IPS DF 4.7 (cell line): ENCODE measurements around the gene ITGAE.
"Not testable (repeated sequence)": the region's sequence is repeated elsewhere in the genome, so short reads cannot be mapped to it uniquely, and the experiment has no call there.

Experiments used
- DNase-seq: peaks from one replicate; pipeline ENCODE4 v3.0.0-alpha.2; 2013; ENCODE audit warnings: low spot score; ENCODE audit errors: extremely low read depth

The ITGAE gene, protein sequence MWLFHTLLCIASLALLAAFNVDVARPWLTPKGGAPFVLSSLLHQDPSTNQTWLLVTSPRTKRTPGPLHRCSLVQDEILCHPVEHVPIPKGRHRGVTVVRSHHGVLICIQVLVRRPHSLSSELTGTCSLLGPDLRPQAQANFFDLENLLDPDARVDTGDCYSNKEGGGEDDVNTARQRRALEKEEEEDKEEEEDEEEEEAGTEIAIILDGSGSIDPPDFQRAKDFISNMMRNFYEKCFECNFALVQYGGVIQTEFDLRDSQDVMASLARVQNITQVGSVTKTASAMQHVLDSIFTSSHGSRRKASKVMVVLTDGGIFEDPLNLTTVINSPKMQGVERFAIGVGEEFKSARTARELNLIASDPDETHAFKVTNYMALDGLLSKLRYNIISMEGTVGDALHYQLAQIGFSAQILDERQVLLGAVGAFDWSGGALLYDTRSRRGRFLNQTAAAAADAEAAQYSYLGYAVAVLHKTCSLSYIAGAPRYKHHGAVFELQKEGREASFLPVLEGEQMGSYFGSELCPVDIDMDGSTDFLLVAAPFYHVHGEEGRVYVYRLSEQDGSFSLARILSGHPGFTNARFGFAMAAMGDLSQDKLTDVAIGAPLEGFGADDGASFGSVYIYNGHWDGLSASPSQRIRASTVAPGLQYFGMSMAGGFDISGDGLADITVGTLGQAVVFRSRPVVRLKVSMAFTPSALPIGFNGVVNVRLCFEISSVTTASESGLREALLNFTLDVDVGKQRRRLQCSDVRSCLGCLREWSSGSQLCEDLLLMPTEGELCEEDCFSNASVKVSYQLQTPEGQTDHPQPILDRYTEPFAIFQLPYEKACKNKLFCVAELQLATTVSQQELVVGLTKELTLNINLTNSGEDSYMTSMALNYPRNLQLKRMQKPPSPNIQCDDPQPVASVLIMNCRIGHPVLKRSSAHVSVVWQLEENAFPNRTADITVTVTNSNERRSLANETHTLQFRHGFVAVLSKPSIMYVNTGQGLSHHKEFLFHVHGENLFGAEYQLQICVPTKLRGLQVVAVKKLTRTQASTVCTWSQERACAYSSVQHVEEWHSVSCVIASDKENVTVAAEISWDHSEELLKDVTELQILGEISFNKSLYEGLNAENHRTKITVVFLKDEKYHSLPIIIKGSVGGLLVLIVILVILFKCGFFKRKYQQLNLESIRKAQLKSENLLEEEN

DNA sequence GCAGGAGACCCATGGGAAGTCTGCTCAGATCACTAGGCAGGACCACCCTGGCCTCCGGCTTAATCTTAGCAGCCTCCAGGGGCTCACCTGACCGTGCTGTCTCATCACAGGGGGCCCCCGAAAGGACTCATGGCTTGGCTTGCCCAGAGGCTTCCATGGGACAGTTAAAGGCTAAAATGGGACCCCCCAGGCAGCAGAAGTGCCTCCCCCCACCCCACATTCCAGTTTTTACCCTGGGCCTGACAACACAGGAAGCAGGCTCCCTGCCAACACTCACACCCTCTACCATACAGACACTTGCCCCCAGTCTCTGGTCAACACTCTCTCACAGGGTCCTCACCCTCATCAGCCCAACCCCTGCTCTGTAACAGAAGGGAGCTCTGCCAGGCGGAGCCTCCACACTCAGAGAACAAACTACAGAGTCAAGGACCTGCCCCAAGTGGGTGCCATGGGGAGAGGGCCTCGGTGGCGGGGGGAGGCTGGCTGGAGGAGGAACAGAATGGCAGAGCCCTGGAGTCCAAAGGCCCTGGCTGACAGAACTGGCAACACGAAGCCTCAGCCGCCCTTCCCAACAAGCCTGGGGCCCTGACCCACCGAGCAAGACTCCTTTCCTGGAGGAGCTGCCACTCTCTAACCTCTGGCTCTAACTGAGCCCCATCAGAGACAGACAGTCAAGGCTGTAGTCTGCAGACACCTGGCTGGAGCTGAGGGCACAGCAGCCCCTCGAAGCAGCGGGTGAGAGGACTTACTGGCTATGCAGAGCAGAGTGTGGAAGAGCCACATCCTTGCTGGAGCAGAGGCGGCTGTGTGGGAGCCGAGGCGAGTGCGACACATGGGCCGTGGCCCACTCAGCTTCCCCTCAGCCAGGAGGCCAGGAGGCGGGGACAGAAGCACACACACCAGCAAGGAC, at the start of gene ITGAE:
Gene ITGAE (minus strand): TSS at position 827 of the 910 bp plus-strand sequence. CDS start 44 bp downstream, at position 783.
- DNase-seq = no peak

DNA sequence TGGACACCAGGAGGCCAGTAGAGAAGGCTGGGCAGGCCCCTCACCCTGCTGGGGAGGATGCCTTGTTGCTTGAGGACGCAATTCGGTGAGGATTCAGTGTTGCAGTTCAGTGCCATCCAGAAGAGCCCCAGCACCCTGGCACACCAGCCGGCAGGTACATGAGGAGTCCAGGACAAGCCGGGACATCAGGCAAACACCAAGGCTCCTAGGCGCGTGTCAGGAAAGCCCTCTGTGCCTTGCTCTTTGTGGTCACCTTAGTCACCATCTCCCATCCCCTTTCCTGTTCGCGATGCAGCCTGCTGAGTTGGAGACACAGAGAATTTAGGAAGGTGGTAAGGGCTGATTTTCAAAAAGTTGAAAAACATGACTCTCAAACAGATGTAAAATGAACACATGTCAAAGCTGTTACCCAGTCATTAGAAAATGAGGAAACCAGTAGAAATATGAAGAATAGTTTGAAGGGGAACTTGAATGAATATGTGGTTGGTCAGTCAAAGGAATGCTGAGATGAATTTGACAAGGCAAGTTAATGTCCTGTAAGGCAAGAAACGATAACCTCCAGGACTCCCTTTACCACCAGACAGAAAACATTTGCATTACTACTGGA, 47.3 kb upstream of the ITGAE start:
- no peak for DNase-seq

DNA sequence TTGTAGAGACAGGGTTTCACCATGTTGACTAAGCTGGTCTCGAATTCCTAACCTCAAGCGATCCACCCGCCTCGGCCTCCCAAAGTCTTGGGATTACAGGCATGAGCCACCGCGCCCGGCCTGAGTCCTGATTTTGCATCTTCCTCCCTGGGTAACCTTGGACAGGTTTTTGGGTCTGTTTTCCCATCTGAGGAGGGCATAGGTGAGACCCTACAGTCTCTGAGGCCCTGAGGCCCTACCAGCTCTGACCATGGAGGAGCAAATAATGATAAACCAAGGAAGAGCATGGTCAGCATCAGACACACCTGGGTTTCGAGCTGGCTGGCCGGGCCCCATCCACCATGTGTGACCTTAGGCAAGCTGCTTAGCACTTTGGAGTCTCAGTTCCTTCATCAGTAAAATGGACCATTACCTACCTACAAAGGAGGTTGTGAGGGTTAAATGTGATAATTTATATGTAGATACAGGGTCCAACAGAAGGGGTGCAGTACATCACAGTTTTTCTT, 46.2 kb upstream of the ITGAE start:
- DNase-seq = no peak

DNA sequence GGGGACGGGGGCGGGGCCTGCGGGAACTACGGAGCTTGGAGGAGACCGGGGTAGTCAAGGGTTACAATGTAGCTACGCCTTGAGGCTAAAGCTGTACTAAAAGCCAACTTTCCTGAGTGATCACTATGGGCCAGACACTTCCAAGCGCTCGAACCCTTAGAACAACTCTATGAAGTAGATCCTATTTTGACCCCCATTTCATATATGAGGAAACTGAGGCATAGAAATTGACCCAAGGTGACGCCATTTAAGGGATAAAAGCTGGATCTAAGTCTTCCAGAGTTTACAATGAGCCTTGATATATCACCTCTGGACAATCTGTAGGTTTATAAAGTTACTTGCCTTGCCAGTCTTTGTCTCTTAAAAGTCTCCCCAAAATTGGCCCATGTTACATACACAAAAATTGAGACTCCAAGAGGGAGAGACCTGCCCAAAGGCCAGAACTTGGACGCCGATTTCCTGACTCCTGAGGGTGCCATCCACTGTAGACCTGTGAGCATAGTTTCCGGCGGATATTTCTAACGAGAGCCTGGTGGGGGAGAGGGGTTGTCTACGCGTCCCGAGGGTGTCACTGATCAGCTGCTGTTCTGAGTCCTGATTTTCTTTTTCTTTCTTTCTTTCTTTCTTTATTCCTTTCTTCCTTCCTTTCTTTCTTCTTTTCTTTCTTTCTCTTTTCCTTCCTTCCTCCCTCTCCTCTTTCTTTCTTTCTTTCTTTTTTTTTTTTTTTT, 45.6 kb upstream of the ITGAE start:
- DNase-seq = no peak

DNA sequence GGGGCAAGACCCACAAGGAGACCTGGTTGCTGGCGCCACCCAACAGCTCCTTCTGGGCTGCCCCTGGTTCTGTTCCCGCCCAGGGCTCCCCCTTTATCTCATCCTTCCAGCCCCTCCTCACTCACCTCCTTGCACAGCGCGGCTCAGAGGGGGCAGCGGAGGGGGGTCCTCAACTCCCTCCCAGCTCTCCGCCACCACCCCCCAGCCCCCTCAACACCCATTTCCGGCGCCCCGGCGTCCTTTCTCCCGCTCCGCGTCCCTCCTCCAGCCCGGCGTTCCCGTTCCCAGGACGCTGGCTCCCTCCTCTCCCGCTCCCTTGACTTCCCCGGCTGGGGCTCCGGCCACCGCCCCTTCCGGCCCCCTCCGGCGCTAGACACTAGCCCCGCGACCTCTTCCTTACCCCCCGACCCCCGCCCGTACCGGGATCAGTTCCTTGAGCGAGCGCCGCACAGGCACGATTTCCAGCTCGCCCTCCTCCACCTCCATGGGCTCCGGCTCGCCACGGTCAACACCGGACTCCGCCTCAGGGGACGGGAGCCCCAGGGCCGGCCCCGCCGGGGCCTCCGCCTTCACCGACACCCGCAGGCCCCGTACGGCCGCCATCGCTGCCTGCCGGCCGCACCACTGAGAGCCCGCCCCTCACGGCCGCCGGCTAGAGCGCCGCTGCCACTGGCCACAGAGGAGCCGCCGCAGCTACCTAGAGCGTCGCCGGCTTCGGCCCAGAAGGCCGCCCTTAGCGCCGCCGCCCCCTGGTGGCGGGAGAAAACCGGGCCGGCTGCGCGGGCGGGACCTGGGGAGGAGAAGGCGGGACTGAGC, 44.8 kb upstream of the ITGAE start, which contains the start of gene NCBP3:
Gene NCBP3 (minus strand): TSS at position 626 of the 816 bp plus-strand sequence. CDS start 23 bp downstream, at position 603.
- peak; percentile 33 for DNase-seq

DNA sequence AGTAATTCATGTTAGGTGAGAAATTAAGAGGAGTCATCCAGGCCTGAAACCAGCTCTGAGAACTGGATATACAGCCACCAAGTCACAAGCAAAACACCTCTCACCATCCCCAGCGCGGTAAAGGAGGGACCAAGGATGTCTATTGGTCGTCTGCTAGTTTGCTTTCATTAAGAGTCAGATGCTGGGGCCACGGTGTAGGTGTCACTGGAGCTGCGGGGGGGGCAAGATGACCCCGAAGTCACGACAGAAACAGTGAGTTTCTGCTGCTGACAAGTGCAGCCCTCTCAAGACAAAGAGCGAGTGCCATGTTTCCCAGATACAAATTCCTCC, 44.3 kb upstream of the ITGAE start:
- DNase-seq = no peak

DNA sequence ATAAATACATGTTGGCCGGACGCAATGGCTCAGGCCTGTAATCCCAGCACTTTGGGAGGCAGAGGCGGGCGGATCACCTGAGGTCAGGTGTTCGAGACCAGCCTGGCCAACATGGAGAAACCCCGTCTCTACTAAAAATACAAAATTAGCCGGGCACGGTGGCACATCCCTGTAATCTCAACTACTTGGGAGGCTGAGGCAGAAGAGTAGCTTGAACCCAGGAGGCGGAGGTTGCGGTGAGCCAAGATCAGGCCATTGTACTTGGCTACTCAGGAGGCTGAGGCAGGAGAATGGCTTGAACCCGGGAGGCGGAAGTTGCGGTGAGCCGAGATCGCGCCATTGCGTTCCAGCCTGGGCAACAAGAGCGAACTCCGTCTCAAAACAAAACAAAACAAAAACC, 43.6 kb upstream of the ITGAE start:
- not testable (repeated sequence) for DNase-seq

DNA sequence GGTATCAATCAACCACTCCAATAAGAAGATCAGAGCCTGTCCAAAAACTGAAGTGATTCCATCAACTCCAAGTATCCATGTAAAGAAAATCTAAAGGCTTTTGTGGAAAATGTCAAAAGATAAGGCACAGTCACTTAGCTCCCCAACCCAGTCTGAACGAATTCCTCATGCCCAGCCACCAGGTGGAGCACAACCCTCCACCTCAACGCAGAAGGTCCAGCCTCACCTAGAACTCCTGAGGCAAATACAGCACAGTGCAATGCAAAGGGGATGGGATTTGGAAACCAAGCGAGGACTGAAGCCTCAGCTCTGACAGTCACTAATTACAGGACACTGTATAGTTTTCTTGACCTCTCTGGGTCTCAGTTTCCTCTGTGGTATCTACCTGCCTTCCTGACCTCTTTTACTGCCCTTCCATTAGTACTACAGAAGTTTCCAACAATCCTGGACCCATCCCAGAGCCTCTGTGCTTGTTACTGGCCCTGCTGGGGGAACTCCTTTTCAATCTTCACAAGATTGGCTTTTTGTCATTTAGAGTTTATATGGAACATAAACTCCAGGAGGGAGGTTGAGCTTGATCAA, 43.0 kb upstream of the ITGAE start:
- peak; percentile 28 for DNase-seq

DNA sequence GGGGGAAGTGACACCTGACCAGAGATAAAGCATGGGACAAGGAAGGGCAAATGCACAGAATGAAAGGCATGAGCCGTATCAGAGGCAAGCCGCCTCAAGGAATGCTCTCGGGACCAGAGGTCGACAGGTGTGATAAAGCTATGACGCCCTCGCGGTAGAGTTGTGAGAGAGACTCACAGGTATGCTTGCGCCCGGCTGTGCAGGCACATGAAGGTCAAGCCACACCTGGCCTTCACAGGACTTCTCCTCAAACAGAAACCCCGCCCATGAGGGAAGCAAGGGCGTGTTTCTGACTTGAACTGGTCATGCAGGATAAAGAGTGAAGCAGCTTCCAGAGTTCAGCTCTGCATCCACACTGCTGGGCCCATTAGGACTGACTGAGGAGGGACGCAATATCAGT, 37.2 kb upstream of the ITGAE start:
- DNase-seq = no peak

DNA sequence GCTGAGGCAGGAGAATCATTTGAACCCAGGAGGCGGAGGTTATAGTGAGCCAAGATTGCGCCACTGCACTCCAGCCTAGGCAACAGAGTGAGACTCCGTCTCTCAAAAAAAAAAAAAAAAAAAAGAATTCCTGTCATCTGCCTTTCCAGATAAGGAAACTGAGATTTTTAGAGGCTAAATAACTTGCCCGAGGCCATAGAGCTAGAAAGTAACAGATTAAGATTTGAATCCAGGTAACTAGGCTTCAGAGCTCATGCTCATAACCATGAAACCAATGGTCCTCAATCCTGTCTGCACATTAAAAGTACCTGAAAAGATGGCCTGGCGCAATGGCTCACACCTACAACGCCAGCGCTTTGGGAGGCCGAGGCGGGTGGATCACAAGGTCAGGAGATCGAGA, 35.6 kb upstream of the ITGAE start:
- DNase-seq = no peak

DNA sequence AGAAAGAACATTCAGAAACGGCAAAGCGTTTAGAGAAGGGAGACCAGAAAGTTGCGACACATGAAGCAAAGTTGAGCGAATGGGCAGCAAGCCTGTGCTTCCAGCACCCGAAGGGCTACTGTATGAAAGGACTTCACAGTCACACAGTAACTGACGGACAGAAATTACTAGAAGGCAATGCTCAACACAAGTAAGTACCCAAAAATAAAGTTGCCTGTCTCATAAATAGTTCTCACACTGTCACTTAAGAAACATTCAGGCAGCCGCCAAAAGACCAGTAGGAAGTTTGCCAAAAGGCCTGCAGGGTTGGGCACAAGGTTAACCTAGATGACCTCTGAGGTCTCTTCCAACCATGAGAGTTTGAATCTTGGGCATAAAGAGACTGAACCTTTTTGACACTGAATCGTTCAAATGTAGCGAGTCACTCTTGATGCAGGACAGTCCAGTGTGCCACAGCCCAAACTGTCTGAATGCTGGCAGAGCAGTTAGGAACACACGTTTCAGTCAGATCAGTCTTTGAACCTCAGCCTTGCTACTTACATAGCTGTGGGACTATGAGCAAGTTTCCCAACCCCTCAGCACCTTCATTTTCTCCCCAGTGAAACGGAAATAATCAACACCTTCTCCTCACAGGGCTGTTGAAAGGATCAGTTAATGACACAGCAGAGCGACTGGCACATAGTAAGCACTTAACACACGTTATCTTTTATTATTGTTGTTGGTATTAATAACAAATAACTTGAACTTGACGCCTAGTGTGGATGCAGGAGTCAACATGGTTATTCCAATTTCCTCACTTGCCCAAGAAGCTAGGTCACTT, 34.6 kb upstream of the ITGAE start:
- no peak for DNase-seq

DNA sequence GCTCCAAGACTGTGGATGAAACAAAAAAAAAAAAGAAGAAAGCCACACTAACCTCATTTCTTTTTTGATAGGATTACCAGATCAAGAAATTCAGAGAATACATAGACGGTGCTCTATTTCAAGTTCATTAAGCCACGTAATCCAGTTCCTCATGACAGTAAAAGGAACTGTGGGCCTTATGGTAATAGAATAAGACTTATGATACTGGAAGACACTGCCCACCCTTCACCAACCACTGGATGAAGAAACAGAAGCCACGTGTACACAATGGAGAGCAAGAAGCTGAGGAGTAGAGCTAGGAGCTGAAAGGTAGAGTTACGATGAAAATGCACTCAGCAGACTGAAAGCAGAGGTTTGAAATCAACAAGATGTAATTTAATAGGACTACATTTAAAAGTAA, 33.8 kb upstream of the ITGAE start:
- no peak for DNase-seq

DNA sequence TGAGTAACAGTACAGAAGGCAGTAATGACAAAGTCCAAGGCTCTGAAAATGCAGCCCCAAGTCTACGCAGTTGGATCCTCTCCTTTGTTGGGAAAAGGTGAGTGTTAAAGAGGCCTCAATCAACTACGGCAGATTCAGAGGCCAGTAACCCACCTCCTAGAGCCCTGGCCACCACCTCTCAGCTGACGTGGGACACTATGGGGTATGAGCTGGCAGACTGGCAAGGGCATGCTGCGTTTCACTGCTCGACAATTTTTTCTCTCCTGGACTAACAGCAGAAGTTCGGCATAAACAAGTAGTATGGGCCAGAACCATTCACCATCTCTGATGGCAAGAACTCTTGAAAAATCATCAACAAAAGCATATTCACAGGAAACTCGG, 27.9 kb upstream of the ITGAE start:
- DNase-seq = no peak

DNA sequence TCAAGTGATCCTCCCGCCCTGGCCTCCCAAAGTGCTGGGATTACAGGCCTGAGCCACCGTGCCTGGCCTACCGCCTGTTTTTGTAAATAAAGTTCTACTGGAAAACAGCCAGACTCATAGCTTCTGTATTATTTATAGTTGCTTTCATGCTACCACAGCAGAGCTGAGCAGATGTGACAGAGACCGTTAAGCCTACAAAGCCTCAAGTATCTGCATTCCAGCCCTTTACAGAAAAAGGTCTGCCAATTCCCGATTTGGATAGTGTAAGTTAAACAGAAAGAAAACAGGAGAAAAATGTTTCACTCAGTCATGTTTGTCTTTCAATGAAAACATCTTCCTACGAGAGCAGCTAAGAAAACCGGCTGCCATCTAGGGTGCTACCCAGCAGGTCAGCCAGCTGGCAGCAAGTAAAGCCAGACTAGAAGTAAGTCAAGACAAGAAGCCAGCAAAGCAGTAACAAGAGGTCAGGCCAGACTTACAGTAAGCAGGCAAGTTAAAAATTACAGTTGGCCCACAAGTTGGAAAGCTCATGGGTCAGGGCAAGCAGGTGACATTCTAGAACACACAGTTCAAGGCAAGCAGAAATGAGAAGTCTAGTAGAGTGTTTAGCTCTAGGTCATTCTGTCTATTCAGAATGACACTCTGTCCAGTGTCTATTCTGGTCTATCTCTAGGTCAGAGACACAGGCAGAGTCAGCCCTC, 27.3 kb upstream of the ITGAE start:
- DNase-seq = no peak

DNA sequence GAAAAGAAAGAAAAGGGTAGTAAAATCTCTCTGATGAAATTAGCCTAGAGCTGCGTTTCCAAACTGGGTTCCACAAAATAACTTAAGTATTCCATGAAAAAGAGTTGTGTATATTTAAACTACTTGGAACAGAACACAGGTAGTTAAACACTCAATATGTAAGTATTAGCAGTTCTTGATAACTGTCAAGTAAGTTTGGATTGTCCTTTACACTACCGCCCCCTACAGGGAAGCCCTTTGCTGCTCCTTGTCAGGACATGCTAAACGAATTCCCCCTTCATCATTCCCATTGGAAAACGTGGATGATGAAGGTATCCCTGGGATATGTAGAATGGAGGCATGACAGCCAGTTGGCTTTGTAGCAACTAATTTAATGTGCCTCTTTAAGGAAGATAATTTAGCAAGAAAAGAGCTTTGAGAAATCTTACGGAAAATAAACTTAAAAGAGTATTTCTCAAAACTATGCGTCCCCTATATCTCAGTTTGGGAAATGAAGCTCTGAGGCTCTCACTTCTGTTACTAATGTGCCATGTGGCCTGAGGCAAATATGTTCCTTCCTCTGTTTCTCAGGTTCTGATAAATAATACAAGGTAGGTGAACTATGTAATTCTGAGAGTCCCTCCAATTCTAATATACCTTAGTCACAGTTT, 26.3 kb upstream of the ITGAE start:
- peak; percentile 49 for DNase-seq

DNA sequence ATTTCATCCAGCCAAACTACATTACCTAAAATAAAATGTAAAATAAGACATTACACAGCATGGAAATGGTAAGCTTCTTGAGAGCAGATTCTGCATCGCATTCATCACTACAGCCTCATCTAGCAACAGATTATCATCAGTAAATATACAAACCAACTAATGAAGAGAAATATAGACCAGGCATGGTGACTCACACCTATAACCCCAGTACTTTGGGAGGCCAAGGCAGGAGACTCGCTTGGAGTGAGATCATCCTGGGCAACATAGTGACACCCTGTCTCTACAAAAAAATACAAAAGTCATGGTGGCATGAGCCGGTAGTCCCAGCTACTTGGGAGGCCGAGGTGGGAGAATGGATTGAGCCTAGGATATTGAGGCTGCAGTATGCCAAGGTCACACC, 25.2 kb upstream of the ITGAE start:
- no peak for DNase-seq
